ENCODE results near the gene PUS1.

DNA sequence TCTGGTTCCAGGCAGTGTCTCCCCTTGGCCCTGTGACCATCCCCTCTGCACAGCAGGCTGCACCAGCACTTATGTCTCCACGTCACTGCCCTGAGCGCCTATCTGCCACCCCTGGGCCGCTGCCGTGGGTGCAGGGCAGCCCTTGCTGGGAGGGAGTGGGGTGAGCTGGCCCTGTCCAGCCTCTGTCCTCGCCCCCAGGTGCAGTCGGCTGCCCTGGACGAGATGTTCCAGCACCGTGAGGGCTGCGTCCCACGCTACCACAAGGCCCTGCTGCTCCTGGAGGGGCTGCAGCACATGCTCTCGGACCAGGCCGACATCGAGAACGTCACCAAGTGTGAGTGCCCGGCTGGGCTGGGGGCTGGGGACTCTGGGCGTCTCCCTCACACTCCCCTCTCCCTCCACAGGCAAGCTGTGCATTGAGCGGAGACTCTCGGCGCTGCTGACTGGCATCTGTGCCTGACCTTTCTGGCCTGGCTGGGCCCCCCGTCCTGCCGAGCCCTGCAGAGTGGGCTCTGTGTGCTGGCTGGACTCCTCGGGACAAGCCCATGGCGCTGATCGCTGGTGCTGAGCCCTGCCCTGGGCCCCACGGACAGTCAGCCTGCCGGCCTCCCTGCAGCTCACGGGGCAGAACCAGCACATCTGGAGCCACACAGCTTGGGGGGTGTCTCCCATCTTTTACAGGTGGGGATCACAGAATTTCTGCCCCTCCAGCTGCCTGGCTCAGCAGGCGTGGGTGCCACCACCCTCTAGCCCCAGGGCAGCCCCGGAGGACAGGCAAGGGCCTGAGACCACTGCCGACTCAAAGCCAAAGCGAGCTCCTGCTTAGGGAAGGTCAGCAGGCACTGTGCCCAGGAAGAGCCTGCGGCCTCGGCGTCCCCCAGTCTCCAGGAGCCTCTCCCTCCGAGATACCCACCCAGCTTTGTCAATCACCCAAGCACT is 7.9 kb upstream of the PUS1 start:
- TF ChIP-seq CTCF (IDR thresholded peaks at IDR 0.05) = no peak
- TF ChIP-seq EZH2 (IDR thresholded peaks at IDR 0.05; ENCODE audit: borderline replicate concordance, insufficient read depth, low read depth, low read length, poor library complexity, severe bottlenecking) = no peak
